HG02884 (cell line): ENCODE data around the gene HDAC9.
"Not testable (repeated sequence)": the region's sequence is repeated elsewhere in the genome, so short reads cannot be mapped to it uniquely, and the experiment has no call there.

Experiments
- ATAC-seq: cut with Tn5 transposase; IDR thresholded peaks from one replicate; pipeline ENCODE4 v1.9.1; 2021; ENCODE audit warnings: mild to moderate bottlenecking, moderate library complexity; ENCODE audit not compliant: unreplicated experiment

Gene HDAC9

DNA sequence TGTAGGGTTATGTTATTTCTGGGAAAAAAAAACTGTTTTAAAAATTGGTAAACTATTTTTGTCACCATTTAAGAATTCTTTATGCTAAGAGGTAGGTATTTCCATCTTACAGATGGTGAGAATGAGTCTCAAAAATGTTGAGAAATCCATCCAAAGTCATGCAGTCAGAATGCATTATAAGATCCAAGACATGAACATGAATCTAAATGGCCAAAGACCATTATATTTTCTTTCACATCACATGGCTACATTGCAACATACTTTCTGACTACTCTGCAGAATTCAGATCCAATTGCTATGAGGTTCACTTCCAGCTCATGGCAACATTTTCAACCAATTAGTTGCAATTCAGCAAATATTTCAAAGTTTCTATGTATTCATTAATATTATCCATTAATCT, 440.7 kb downstream of the HDAC9 start:
- ATAC-seq: no peak

DNA sequence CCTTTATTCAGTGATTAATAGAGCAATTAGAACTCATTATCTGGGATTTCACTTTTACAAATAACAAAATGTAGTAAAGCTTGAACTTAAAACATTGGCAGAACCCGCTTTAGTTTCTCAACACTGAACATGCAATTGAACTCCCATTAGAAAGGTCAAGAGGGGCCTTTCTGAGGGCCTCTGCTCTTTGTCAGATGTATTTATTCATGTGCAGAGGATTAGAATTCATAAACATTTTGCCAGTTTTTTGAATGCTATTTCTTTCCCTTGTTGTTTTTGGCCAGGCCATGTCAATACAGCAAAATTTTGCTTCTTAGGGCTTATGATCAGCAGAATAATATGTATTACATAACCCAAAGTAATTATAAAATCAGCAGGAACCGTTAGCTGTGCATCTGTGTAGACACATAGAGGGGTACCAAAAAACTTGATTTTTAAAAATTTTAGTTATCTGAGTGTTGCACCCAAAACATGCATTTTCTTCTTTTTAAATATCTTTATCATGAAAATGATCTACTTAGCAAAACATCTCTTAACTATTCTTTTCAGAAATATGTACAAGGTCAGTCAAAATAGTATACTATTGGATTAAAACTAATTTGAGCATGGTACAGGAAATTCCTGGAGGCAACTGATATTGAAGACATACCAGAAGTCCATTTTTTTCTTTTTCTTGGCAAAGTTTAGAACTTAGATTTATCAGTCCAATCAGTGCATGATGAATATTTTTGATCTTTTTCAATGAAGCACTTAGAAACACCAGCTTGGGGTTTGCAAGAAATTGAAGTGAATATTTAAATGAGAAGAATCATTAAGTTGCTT, 444.4 kb downstream of the HDAC9 start:
- no peak for ATAC-seq

DNA sequence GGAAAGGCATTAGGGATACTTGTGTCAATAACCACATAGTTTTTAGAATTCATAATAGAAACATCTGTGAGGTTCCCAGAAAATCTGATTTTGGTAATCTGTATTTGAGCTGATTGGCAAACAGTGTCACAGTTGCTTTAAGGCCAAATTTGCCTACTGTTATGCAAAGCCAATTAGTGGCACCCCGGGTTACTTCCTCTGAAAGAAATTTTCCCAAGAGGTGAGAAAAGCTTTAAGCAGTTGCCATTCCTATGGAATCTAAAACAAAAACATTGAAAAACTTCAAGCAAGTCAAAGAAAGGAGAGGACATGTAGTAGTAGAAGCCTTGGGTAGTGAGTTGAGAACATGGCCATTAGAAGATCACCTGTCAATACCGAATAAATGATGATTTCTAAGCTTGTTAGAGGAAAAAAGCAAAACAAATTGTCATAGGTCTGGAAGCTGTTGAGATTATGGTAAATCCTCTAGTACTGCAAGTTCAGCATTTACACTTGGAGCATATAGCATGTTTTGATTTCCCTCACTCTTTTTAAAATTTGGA, 445.1 kb downstream of the HDAC9 start:
- ATAC-seq: no peak

DNA sequence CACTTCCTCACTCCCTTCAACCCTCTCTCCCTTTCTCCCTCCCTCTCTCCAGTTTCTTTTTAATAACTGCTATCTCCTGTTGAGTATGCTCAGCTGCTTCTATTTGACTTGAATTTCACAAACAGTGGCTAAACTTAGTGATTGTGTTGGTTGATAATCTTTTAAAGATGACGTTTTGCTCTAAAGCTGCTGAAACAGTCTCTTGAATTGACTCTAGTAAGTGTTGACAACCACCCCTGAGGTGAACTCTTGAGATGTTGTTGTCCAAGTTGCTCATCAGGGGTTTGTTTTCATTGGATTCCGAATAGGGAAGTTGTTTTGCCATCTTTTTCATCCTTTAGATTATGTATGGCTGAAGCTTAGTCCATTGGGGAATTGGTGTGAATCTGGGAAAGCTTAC, 445.7 kb downstream of the HDAC9 start:
- no peak for ATAC-seq

DNA sequence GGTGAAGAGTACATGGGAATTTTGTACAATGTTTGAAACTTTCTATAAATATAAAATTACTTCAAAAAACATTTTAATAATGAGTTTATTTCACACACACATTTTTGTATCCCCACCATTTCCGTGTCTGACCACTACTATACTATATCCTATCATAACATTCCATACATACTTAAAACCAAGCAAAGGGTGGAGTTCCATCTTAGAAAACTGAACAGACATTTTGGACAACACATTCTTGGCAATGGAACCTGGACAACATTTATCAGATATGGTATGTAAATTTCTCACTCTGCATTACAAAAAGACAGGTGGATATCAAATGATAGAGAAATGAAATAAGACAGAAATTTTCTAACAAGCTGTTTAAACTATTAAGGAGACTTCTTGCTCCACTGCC, 453.0 kb downstream of the HDAC9 start:
- no peak for ATAC-seq

GRCh38 chr7:18952846-18953245, 457.3 kb downstream of the HDAC9 start:
- no peak for ATAC-seq

- ATAC-seq: no peak
These were observed 463.1 kb downstream of the HDAC9 start for GRCh38 chr7:18958627-18959026.

DNA sequence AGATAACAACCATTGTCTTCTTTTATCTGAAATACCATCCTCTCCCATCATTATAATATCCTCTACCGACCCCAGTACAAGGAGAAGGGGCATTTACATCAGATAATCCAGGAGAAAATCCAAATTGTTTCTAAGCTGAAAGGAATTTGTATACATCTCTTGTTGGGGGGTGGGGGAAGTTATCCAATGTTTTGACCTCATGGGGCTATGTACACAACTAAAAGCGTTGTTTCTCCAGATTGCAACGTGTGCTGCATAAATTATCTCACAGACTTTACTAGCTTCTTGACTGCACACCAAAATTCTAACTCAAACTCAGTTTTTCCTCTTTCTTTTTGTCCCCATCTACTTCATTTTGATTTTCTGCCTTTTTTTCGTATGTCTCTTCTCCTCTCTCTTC, 465.2 kb downstream of the HDAC9 start:
- ATAC-seq: no peak

GRCh38 chr7:18962031-18962430, 466.5 kb downstream of the HDAC9 start:
- ATAC-seq: no peak

- ATAC-seq: no peak
These were observed 470.1 kb downstream of the HDAC9 start for GRCh38 chr7:18965657-18966056.

- ATAC-seq: not testable (repeated sequence)
These were observed 472.2 kb downstream of the HDAC9 start for GRCh38 chr7:18967755-18968154.

DNA sequence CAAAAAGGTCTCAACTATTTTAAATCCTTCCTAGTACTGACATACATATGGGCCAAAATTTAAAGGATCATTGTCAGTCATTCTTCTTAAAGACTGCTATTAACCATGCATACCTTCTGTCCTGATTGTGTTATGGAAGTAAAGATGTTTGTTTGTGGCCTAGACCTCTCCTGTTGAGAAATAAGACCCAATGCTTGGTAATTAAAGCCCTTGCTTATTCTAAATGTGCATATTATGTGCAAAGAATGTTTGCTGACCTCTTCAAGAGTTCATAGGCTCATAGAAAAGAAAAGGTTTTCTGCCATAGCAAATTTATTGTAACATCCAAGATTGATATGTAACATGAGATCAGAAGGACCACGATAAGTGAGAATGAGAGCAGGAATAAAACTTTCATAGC, 476.3 kb downstream of the HDAC9 start:
- no peak for ATAC-seq

- ATAC-seq: no peak
These were observed 479.3 kb downstream of the HDAC9 start for GRCh38 chr7:18974803-18975202.

GRCh38 chr7:18975276-18975675, 479.7 kb downstream of the HDAC9 start:
- ATAC-seq: no peak

DNA sequence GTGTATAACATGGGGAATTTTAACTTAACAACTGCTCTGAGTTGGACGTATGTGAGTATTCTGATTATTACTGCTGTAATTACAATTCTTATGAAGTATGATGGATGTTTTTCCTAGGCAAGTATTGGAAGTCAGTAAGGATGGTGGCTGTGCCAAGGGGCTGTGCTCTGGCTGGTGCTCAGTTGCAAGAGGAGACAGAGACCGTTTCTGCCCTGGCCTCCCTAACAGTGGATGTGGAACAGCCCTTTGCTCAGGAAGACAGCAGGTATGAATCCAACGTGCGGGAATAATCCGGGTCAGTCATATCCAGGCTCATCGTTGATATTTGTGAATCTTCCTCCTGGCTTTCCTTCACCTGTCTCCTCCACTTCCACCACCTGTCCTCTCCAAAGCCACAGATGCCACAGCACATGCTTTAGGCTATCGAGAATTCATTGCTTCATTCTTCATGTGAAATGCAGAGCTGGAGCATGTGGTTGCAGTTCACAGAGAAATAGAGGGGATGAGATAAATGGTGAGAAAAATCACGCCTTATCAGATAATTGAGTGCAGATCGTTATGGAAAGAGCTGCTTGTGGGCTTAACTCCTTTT, 480.2 kb downstream of the HDAC9 start:
- ATAC-seq: no peak

- ATAC-seq: no peak
These were observed 481.3 kb downstream of the HDAC9 start for GRCh38 chr7:18976715-18977471.

GRCh38 chr7:18978108-18978495, 482.6 kb downstream of the HDAC9 start:
- no peak for ATAC-seq

GRCh38 chr7:18990700-18991099, 495.2 kb downstream of the HDAC9 start:
- not testable (repeated sequence) for ATAC-seq

DNA sequence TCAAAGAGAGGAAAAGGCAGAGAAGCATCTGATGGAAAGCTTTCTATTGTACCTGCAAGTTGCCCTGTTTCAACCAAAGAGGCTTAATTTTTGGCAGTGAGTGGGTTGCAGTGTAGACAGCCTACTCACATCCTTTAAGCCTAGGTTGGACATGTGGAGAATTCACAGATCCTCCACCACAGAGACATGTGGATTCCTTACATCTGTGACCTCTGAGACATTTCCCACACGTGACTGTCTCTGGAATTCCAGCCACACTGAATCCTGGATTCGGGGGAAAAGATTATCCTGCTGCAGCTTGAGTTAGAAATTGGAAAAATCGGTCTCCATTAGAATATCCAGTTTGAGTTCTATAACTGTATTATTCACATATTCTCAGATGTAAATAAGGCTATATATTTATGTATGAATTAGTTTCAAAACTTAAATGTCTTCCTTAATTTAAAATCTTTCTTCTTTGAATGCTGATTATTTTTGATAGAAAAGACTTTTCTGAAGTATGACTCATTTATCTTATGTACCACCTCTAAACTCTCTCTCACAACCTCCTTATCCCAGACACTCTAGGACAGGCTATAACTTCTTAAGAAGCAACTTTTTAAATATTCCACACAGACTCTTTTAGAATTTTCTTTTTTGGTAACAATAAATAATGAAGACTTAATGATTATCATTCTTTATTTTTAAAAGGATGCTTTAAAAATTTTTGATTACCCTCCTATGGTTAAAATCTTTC, 498.6 kb downstream of the HDAC9 start:
- no peak for ATAC-seq

- no peak for ATAC-seq
These were observed 499.7 kb downstream of the HDAC9 start for GRCh38 chr7:18995270-18995671.
